ENCODE data around the gene ITPA.
"Not testable (repeated sequence)": the region's sequence is repeated elsewhere in the genome, so short reads cannot be mapped to it uniquely, and the experiment has no call there.

The ITPA gene

GRCh38 chr20:3181270-3181669 lies 28.0 kb upstream of the ITPA start:
- Histone ChIP-seq H3K9me3 (ENCODE audit: low read length) (no peaks in the 10 kb centered on the region), H3K4me3 (ENCODE audit: low read length) (no peak overlapping the region), H3K27me3 (ENCODE audit: insufficient read depth, low read length) (no peaks in the 10 kb centered on the region), H2AFZ (ENCODE audit: low read depth, low read length) (no peak overlapping the region), H3K36me3 (ENCODE audit: insufficient read depth, low read length) (peaks cover 2% of the 10 kb centered on the region), H3K4me1 (ENCODE audit: insufficient read depth, low read length) (no peaks in the 10 kb centered on the region)

GRCh38 chr20:3182429-3182828 lies 26.9 kb upstream of the ITPA start:
- H3K4me3 ChIP-seq (ENCODE audit: low read length); H3K9me3 ChIP-seq (ENCODE audit: low read length); H3K4me1 ChIP-seq (ENCODE audit: insufficient read depth, low read length); H2AFZ ChIP-seq (ENCODE audit: low read depth, low read length); H3K36me3 ChIP-seq (ENCODE audit: insufficient read depth, low read length); H3K27me3 ChIP-seq (ENCODE audit: insufficient read depth, low read length): not testable (repeated sequence)

GRCh38 chr20:3183896-3184612 lies 25.2 kb upstream of the ITPA start:
- H3K36me3 ChIP-seq (ENCODE audit: insufficient read depth, low read length) = peaks cover 5% of the 10 kb centered on the region
- H3K27me3 ChIP-seq (ENCODE audit: insufficient read depth, low read length) = no peaks in the 10 kb centered on the region
- H3K4me1 ChIP-seq (ENCODE audit: insufficient read depth, low read length) = no peaks in the 10 kb centered on the region
- no peak overlapping the region for H2AFZ ChIP-seq (ENCODE audit: low read depth, low read length)
- no peak overlapping the region for H3K4me3 ChIP-seq (ENCODE audit: low read length)
- no peaks in the 10 kb centered on the region for H3K9me3 ChIP-seq (ENCODE audit: low read length)

- H3K4me3 ChIP-seq (ENCODE audit: low read length); H3K4me1 ChIP-seq (ENCODE audit: insufficient read depth, low read length); H3K27me3 ChIP-seq (ENCODE audit: insufficient read depth, low read length); H3K9me3 ChIP-seq (ENCODE audit: low read length); H2AFZ ChIP-seq (ENCODE audit: low read depth, low read length): not testable (repeated sequence)
- peaks cover 40% of the 10 kb centered on the region for H3K36me3 ChIP-seq (ENCODE audit: insufficient read depth, low read length)
These were observed 21.4 kb upstream of the ITPA start for GRCh38 chr20:3187861-3188260.

GRCh38 chr20:3188823-3189413 lies 20.4 kb upstream of the ITPA start:
- no peaks in the 10 kb centered on the region for H3K4me1 ChIP-seq (ENCODE audit: insufficient read depth, low read length)

GRCh38 chr20:3189561-3190131 lies 19.7 kb upstream of the ITPA start:
- H2AFZ ChIP-seq (ENCODE audit: low read depth, low read length) = no peak overlapping the region
- no peaks in the 10 kb centered on the region for H3K4me1 ChIP-seq (ENCODE audit: insufficient read depth, low read length)
- peaks cover 53% of the 10 kb centered on the region for H3K36me3 ChIP-seq (ENCODE audit: insufficient read depth, low read length)

More at GRCh38 chr20:3188823-3189413, 20.4 kb upstream of the ITPA start:
- Histone ChIP-seq H3K4me3 (ENCODE audit: low read length) (no peak overlapping the region), H2AFZ (ENCODE audit: low read depth, low read length) (no peak overlapping the region), H3K9me3 (ENCODE audit: low read length) (no peaks in the 10 kb centered on the region), H3K36me3 (ENCODE audit: insufficient read depth, low read length) (peaks cover 46% of the 10 kb centered on the region), H3K27me3 (ENCODE audit: insufficient read depth, low read length) (no peaks in the 10 kb centered on the region)

GRCh38 chr20:3190681-3191111 lies 18.6 kb upstream of the ITPA start:
- H3K36me3 ChIP-seq (ENCODE audit: insufficient read depth, low read length) = peaks cover 63% of the 10 kb centered on the region

More at GRCh38 chr20:3189561-3190131, 19.7 kb upstream of the ITPA start:
- Histone ChIP-seq H3K27me3 (ENCODE audit: insufficient read depth, low read length) (no peaks in the 10 kb centered on the region), H3K4me3 (ENCODE audit: low read length) (no peak overlapping the region), H3K9me3 (ENCODE audit: low read length) (no peaks in the 10 kb centered on the region)

GRCh38 chr20:3192226-3193015 lies 16.9 kb upstream of the ITPA start:
- Histone ChIP-seq H3K27me3 (ENCODE audit: insufficient read depth, low read length) (no peaks in the 10 kb centered on the region), H3K36me3 (ENCODE audit: insufficient read depth, low read length) (peaks cover 71% of the 10 kb centered on the region), H3K4me1 (ENCODE audit: insufficient read depth, low read length) (no peaks in the 10 kb centered on the region), H3K4me3 (ENCODE audit: low read length) (no peak overlapping the region), H2AFZ (ENCODE audit: low read depth, low read length) (no peak overlapping the region), H3K9me3 (ENCODE audit: low read length) (no peaks in the 10 kb centered on the region)

More at GRCh38 chr20:3190681-3191111, 18.6 kb upstream of the ITPA start:
- no peak overlapping the region for H2AFZ ChIP-seq (ENCODE audit: low read depth, low read length)
- no peak overlapping the region for H3K4me3 ChIP-seq (ENCODE audit: low read length)
- no peaks in the 10 kb centered on the region for H3K4me1 ChIP-seq (ENCODE audit: insufficient read depth, low read length)
- H3K27me3 ChIP-seq (ENCODE audit: insufficient read depth, low read length) = no peaks in the 10 kb centered on the region
- H3K9me3 ChIP-seq (ENCODE audit: low read length) = no peaks in the 10 kb centered on the region

GRCh38 chr20:3193806-3194616 lies 15.3 kb upstream of the ITPA start:
- H3K4me1 ChIP-seq (ENCODE audit: insufficient read depth, low read length) = no peaks in the 10 kb centered on the region
- H2AFZ ChIP-seq (ENCODE audit: low read depth, low read length) = no peak overlapping the region
- H3K4me3 ChIP-seq (ENCODE audit: low read length) = no peak overlapping the region
- H3K27me3 ChIP-seq (ENCODE audit: insufficient read depth, low read length) = no peaks in the 10 kb centered on the region
- no peaks in the 10 kb centered on the region for H3K9me3 ChIP-seq (ENCODE audit: low read length)
- H3K36me3 ChIP-seq (ENCODE audit: insufficient read depth, low read length) = peaks cover 75% of the 10 kb centered on the region

GRCh38 chr20:3194617-3195280 lies 14.5 kb upstream of the ITPA start:
- H3K4me3 ChIP-seq (ENCODE audit: low read length) = no peak overlapping the region
- no peaks in the 10 kb centered on the region for H3K27me3 ChIP-seq (ENCODE audit: insufficient read depth, low read length)
- H3K36me3 ChIP-seq (ENCODE audit: insufficient read depth, low read length) = peaks cover 75% of the 10 kb centered on the region
- H3K9me3 ChIP-seq (ENCODE audit: low read length) = no peaks in the 10 kb centered on the region
- H3K4me1 ChIP-seq (ENCODE audit: insufficient read depth, low read length) = no peaks in the 10 kb centered on the region
- no peak overlapping the region for H2AFZ ChIP-seq (ENCODE audit: low read depth, low read length)

GRCh38 chr20:3195590-3196237 lies 13.6 kb upstream of the ITPA start:
- no peaks in the 10 kb centered on the region for H3K9me3 ChIP-seq (ENCODE audit: low read length)
- H3K4me1 ChIP-seq (ENCODE audit: insufficient read depth, low read length) = no peaks in the 10 kb centered on the region
- H3K27me3 ChIP-seq (ENCODE audit: insufficient read depth, low read length) = no peaks in the 10 kb centered on the region
- H3K36me3 ChIP-seq (ENCODE audit: insufficient read depth, low read length) = peaks cover 76% of the 10 kb centered on the region
- no peak overlapping the region for H2AFZ ChIP-seq (ENCODE audit: low read depth, low read length)
- H3K4me3 ChIP-seq (ENCODE audit: low read length) = no peak overlapping the region

GRCh38 chr20:3199206-3199605 lies 10.1 kb upstream of the ITPA start:
- H2AFZ ChIP-seq (ENCODE audit: low read depth, low read length) = no peak overlapping the region
- peaks cover 53% of the 10 kb centered on the region for H3K36me3 ChIP-seq (ENCODE audit: insufficient read depth, low read length)
- no peaks in the 10 kb centered on the region for H3K9me3 ChIP-seq (ENCODE audit: low read length)
- no peaks in the 10 kb centered on the region for H3K27me3 ChIP-seq (ENCODE audit: insufficient read depth, low read length)
- H3K4me3 ChIP-seq (ENCODE audit: low read length) = no peak overlapping the region
- peaks cover 7% of the 10 kb centered on the region for H3K4me1 ChIP-seq (ENCODE audit: insufficient read depth, low read length)

Measured in neuron (in vitro differentiated cells).